Thoracic aorta (tissue), 2 donors: ENCODE results near the gene HOXB13. TPM values are rescaled to one million over a fixed set of nuclear protein-coding genes. Genes with fewer than 3 reads are reported as not detected.

ENCODE experiments used
- ATAC-seq: fragments of 150-250 bp; one replicate; pipeline ENCODE4 v1.8.0; 2017; ENCODE audit warnings: low read depth; ENCODE audit not compliant: insufficient number of reproducible peaks, low FRiP score
- DNase-seq: peaks from one replicate; pipeline ENCODE4 v3.0.0-alpha.2; 2020; ENCODE audit warnings: low spot score
- H3K27ac ChIP-seq, 2 donors: fragments of 200-600 bp; sonication (generic); 1 replicate in 1 of 2; 2 replicates in 1 of 2; pipeline ENCODE4 v1.5.1; 2016; ENCODE audit warnings: mild to moderate bottlenecking in 2 of 2, moderate library complexity in 2 of 2
- H3K27me3 ChIP-seq: fragments of 200-600 bp; sonication (generic); replicated peaks from 2 replicates; pipeline ENCODE4 v1.6.0; 2016; ENCODE audit warnings: mild to moderate bottlenecking; ENCODE audit not compliant: insufficient read depth
- H3K36me3 ChIP-seq: fragments of 200-600 bp; sonication (generic); one replicate; pipeline ENCODE4 v1.5.1; 2016
- H3K4me1 ChIP-seq, 2 donors: fragments of 200-600 bp; sonication (generic); 1 replicate in 1 of 2; 2 replicates in 1 of 2; pipeline versions ENCODE4 v1.5.1 to v1.6.0; 2016; ENCODE audit warnings: low read depth in 2 of 2, mild to moderate bottlenecking in 1 of 2; ENCODE audit not compliant: control insufficient read depth in 1 of 2
- H3K4me3 ChIP-seq: fragments of 200-600 bp; sonication (generic); 2 replicates; pipeline ENCODE4 v1.5.1; 2016; ENCODE audit warnings: mild to moderate bottlenecking
- H3K9me3 ChIP-seq: fragments of 200-600 bp; sonication (generic); 2 replicates; pipeline ENCODE4 v1.5.1; 2016
- CTCF ChIP-seq: fragments of 200-600 bp; sonication (generic); IDR thresholded peaks from one replicate; pipeline ENCODE4 v1.5.1; 2019; ENCODE audit warnings: antibody characterized with exemption
- total RNA-seq, 2 donors: library from RNA; depleted of rRNA; stranded (reverse); fragments of >200 nt; gene quantifications; one replicate each; pipeline versions ENCODE4 v1.1.0 to v1.2.3, GENCODE V29; 2016

HOXB13 gene
- total RNA-seq, 2 donors from 2014 or later: not detected

- Histone ChIP-seq H3K27ac (no peak overlapping the region), H3K36me3 (no peaks in the 10 kb centered on the region), H3K4me1 (peaks cover 0 to 7% of the 10 kb centered on the region in 2 donors), H3K27me3 (peaks cover 49% of the 10 kb centered on the region), H3K9me3 (no peaks in the 10 kb centered on the region), H3K4me3 (no peak overlapping the region)
- DNase-seq (no peak), ATAC-seq (no peak)
- no peak for TF ChIP-seq CTCF
Measured at GRCh38 chr17:48748718-48749566, 20.4 kb upstream of the HOXB13 start.

- H3K9me3 ChIP-seq: no peaks in the 10 kb centered on the region
- H3K36me3 ChIP-seq: no peaks in the 10 kb centered on the region
- no peak for ATAC-seq
- no peaks in the 10 kb centered on the region for H3K4me1 ChIP-seq
- no peak for DNase-seq
- no peak overlapping the region for H3K4me3 ChIP-seq
- TF ChIP-seq CTCF: no peak
- H3K27me3 ChIP-seq: peaks cover 39% of the 10 kb centered on the region
- no peak overlapping the region for H3K27ac ChIP-seq
Measured at GRCh38 chr17:48747445-48748363, 19.2 kb upstream of the HOXB13 start.

- no peak for TF ChIP-seq CTCF
- Histone ChIP-seq H3K27me3 (peaks cover 39% of the 10 kb centered on the region), H3K36me3 (no peaks in the 10 kb centered on the region), H3K9me3 (no peaks in the 10 kb centered on the region), H3K27ac (no peak overlapping the region), H3K4me3 (no peak overlapping the region), H3K4me1 (no peaks in the 10 kb centered on the region)
- DNase-seq: no peak
- ATAC-seq: no peak
Measured at GRCh38 chr17:48746916-48747444, 18.4 kb upstream of the HOXB13 start.

DNA sequence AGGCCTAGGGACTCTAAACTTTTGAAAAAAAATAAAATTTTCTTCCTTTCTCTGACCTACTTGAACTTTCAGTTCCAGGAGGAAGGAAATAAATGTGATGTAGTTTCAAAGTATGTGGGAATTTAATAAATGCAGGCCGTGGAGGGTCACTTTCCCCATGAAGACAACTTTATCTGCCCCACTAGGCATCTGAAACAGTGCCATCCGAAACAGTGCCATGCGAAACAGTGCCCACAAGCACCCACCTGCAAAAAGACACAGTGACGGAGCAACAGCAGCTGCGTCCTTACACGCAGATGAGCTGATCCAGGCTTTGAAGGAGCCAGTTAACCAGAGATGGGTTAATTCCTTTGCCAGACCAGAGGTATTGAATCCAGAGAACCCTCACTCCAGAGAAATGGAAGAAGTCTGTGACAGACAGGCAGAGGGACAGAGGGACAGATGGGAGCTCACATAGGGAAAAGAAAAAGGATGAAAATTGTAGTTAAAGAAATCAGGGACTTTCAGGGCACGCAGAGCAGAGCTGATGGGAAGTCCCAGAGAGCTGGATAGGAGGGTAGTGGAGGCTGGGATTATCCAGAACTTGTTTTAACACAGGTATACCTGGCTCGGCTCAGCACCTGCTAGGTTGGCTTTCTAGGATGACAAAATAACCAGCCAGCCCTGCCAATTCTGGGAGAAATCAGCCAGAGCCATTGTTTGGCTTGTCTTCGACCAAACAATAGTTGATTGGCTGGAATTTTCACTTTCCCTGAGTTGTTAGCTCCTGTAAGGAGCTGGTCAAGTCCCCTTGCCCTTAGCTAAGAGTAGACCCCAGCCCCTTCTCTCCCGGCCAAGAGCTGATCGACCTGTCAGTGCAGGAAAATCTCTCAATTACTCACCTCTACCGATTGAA, 17.1 kb upstream of the HOXB13 start:
- no peaks in the 10 kb centered on the region for H3K36me3 ChIP-seq
- no peaks in the 10 kb centered on the region for H3K9me3 ChIP-seq
- no peak for ATAC-seq
- peaks cover 33% of the 10 kb centered on the region for H3K27me3 ChIP-seq
- no peak for TF ChIP-seq CTCF
- no peak overlapping the region for H3K4me3 ChIP-seq
- H3K4me1 ChIP-seq: no peaks in the 10 kb centered on the region
- H3K27ac ChIP-seq: no peak overlapping the region
- no peak for DNase-seq
